DOHH2 (cell line): ENCODE measurements around the gene HIPK2.

Experiments used
- CTCF ChIP-seq: fragments of 200-600 bp; sonication (generic); IDR thresholded peaks from one replicate; pipeline ENCODE4 v1.5.1; 2014; ENCODE audit warnings: antibody characterized with exemption, mild to moderate bottlenecking, low read depth, low read length; ENCODE audit not compliant: poor library complexity, severe bottlenecking
- EZH2phosphoT487 ChIP-seq: fragments of 200-600 bp; sonication (generic); IDR thresholded peaks from 2 replicates; pipeline ENCODE4 v1.6.1; 2017; ENCODE audit warnings: borderline replicate concordance, mild to moderate bottlenecking, antibody characterized with exemption, low read length, moderate library complexity, mixed read lengths

- TF ChIP-seq CTCF (peak; percentile 56), EZH2phosphoT487 (no peak)
Measured at GRCh38 chr7:139618482-139619366, 159.1 kb downstream of the HIPK2 start.
